Memory B cell (primary cell): Measurements from ENCODE around the gene RPL23.

Experiments used
- ATAC-seq: fragments of 150-1000 bp; cut with Tn5 transposase; 2 replicates; pipeline ENCODE4 v1.10.0; 2021; ENCODE audit warnings: low read depth, mild to moderate bottlenecking, moderate library complexity
- DNase-seq, 2 donors: peaks; one replicate each; pipeline ENCODE4 v3.0.0; 2022; ENCODE audit warnings: low spot score in 2 of 2
- H3K27ac Mint-ChIP-seq: one replicate; pipeline ENCODE4 v1.8.0; 2022; ENCODE audit warnings: mild to moderate bottlenecking, moderate library complexity, mixed read lengths
- H3K27me3 Mint-ChIP-seq: one replicate; pipeline ENCODE4 v1.8.0; 2022; ENCODE audit warnings: mixed read lengths
- H3K36me3 Mint-ChIP-seq: one replicate; pipeline ENCODE4 v1.8.0; 2022; ENCODE audit warnings: mild to moderate bottlenecking, mixed read lengths
- H3K4me1 Mint-ChIP-seq: one replicate; pipeline ENCODE4 v1.8.0; 2022; ENCODE audit warnings: mixed read lengths
- H3K4me3 Mint-ChIP-seq: one replicate; pipeline ENCODE4 v1.8.0; 2022; ENCODE audit warnings: mild to moderate bottlenecking, moderate library complexity, mixed read lengths
- H3K9me3 Mint-ChIP-seq: one replicate; pipeline ENCODE4 v1.8.0; 2022; ENCODE audit warnings: mixed read lengths

The RPL23 gene

DNA sequence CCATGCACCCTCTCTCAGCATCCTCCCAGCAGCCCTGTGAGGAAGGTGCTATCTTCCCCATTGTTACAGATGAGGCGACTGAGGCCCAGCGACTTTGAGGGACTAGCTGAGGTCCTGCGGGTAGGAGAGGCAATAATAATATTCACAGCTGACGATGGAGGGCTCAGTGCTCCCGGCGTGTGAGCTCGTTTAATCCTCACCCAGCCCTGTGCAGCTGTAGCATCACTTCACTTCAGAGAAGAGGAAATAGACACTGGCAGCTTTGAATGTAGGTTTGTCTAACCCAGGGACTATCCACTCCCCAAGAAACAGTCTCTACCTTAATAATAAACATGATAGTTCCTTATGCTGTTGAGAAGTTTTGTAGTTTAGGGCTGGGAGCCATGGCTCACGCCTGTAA is 37.9 kb upstream of the RPL23 start:
- peak; percentile 84 for ATAC-seq
- peaks cover 11% of the 10 kb centered on the region for H3K36me3 Mint-ChIP-seq
- no peaks in the 10 kb centered on the region for H3K27me3 Mint-ChIP-seq

DNA sequence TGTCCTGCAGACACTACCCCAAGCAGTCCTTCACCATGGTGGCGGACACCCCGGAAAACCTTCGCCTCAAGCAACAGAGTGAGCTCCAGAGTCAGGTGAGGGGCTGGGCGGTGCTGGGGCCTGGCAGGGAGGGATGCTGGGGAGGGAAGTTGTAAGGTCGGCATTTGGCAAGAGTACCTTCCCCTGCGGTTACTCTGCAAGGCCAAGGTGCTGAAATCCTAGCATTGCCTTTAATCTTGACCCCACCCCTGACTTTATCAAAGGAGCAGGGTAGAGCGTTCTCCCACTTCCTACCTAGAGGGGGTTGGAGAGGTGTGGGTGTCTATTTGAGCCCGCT is 36.9 kb upstream of the RPL23 start:
- Mint-ChIP-seq H3K9me3 (no peaks in the 10 kb centered on the region), H3K4me1 (peaks cover 27% of the 10 kb centered on the region), H3K4me3 (no peak overlapping the region), H3K27me3 (no peaks in the 10 kb centered on the region), H3K27ac (peak overlapping the region; percentile 45), H3K36me3 (peaks cover 16% of the 10 kb centered on the region)
- no peak for DNase-seq
- no peak for ATAC-seq

More for the DNA sequence above, 37.9 kb upstream of the RPL23 start:
- H3K4me3 Mint-ChIP-seq: peak overlapping the region; percentile 45
- H3K4me1 Mint-ChIP-seq: peaks cover 20% of the 10 kb centered on the region
- DNase-seq: no peak
- H3K9me3 Mint-ChIP-seq: no peaks in the 10 kb centered on the region
- peak overlapping the region; percentile 56 for H3K27ac Mint-ChIP-seq

DNA sequence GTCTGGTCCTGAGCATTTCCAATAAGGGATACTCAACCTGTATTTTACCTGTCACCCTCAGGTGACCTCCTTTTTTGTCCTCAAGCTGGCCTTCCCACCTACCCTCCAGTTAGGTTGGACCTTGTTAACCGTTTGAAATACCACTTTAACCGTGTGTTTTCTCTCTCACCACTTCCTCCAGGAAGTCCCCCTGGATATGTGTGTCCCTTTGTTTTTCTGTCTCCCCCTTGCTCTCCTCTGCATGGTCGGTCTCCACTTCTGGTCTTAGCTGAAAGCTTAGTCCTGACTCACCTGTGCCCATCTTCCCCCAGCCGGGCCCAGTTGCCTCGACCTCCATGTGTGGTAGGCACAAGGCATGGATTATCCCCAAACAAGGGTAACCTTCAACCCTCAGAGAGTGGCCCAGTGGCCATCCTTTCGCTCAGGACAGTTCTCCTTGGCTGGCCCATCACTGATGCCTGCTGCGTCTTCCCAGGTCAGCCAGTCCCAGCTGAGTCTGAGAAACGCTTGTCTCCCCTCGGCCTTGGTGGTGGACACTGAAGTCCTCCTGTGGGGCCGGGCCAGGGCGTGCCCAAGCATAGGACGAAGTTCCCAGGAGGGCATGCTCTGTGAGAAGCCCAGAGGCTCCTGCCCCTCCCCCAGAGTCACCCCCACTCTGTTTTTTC is 36.4 kb upstream of the RPL23 start:
- ATAC-seq: no peak
- DNase-seq: no peak
- no peaks in the 10 kb centered on the region for H3K27me3 Mint-ChIP-seq
- no peak overlapping the region for H3K4me3 Mint-ChIP-seq
- peak overlapping the region; percentile 45 for H3K27ac Mint-ChIP-seq
- peaks cover 29% of the 10 kb centered on the region for H3K4me1 Mint-ChIP-seq
- H3K36me3 Mint-ChIP-seq: peaks cover 18% of the 10 kb centered on the region
- H3K9me3 Mint-ChIP-seq: no peaks in the 10 kb centered on the region

DNA sequence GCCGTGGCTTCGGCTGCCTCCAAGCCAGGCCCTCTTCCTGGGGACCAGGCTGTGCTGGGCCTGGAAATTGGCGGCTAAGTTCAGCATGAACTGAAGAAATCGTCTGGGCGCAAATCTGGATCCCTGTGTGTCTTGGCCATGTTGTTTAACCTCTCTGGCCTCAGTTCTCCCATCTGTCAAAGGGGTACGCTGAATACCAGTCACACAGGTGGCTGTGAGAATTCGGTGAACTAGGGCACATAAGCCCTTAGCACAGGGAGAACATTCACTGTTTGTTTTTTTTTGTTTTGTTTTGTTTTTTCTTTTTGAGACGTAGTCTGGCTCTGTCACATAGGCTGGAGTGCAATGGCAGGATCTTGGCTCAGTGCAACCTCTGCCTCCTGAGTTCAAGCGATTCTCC is 35.3 kb upstream of the RPL23 start:
- no peak overlapping the region for H3K4me3 Mint-ChIP-seq
- H3K27ac Mint-ChIP-seq: no peak overlapping the region
- peaks cover 28% of the 10 kb centered on the region for H3K4me1 Mint-ChIP-seq
- peaks cover 18% of the 10 kb centered on the region for H3K36me3 Mint-ChIP-seq
- no peaks in the 10 kb centered on the region for H3K9me3 Mint-ChIP-seq
- no peak for DNase-seq
- H3K27me3 Mint-ChIP-seq: no peaks in the 10 kb centered on the region
- no peak for ATAC-seq

DNA sequence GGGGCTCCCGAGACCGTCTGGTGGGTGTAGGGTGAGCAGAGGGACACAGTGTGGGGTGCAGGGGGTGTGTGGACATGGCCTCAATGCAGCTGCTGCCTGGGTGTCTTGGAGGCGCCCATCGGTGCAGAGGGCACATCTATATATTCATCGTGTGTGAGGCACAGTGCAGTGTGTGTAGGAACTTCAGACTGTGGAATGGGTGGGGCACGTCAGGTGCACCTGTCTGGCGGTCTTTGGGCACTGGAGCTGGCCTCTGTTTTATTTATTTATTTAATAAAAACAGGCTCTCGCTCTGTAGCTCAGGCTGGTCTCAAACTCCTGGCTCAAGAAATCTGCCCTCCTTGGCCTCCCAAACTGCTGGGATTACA is 33.1 kb upstream of the RPL23 start:
- DNase-seq: no peak
- no peak overlapping the region for H3K27ac Mint-ChIP-seq
- peaks cover 23% of the 10 kb centered on the region for H3K36me3 Mint-ChIP-seq
- ATAC-seq: no peak
- H3K27me3 Mint-ChIP-seq: no peaks in the 10 kb centered on the region
- no peaks in the 10 kb centered on the region for H3K9me3 Mint-ChIP-seq
- no peak overlapping the region for H3K4me3 Mint-ChIP-seq
- peaks cover 35% of the 10 kb centered on the region for H3K4me1 Mint-ChIP-seq

DNA sequence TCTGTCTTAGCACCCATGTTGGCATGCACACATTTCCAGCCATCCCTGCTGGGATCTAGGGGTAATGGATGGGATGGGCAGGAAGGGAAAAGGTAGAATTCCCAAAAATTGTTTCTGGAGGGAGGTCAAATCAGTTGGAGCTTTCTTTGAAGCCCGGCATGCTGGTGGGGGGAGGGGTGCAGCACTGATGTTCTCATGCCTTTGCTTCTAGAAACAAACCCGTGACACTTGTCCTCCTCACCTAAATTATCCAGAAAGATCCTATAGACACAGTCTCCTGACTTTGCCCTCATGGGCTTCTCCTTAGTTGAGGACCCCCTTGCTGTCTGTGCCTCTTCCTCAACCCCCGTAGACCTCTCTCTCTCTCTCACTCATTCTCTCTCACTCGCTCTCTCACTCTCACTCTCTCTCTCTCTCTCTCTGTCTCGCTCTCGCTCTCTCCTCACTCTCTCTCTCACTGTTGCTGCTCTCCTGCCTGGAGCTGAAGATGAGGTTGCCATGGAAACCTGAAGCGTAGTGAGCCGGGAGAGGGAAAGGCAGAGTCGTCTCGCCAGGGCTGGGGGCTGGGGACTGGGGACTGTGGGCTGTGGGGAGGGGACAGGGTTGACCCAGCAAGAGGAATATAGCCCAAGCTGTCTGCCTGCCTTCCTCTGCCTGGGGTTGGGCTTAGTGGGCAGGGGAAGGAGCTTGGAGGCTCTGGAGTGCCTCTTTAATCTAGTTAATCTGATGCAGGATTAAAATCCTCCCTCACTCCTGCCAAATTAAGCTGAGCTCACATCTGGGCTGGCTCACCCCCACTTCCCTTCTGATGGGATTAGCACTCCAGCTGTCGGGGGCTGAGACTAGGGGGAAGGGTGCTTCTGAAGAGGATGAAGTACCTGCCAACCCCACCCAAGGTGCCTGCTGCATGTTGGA is 32.5 kb upstream of the RPL23 start:
- DNase-seq (no peak), ATAC-seq (no peak)
- H3K27me3 Mint-ChIP-seq: no peaks in the 10 kb centered on the region
- peaks cover 26% of the 10 kb centered on the region for H3K36me3 Mint-ChIP-seq
- peak overlapping the region; percentile 51 for H3K27ac Mint-ChIP-seq
- peaks cover 36% of the 10 kb centered on the region for H3K4me1 Mint-ChIP-seq
- H3K4me3 Mint-ChIP-seq: peak overlapping the region; percentile 43
- H3K9me3 Mint-ChIP-seq: no peaks in the 10 kb centered on the region

DNA sequence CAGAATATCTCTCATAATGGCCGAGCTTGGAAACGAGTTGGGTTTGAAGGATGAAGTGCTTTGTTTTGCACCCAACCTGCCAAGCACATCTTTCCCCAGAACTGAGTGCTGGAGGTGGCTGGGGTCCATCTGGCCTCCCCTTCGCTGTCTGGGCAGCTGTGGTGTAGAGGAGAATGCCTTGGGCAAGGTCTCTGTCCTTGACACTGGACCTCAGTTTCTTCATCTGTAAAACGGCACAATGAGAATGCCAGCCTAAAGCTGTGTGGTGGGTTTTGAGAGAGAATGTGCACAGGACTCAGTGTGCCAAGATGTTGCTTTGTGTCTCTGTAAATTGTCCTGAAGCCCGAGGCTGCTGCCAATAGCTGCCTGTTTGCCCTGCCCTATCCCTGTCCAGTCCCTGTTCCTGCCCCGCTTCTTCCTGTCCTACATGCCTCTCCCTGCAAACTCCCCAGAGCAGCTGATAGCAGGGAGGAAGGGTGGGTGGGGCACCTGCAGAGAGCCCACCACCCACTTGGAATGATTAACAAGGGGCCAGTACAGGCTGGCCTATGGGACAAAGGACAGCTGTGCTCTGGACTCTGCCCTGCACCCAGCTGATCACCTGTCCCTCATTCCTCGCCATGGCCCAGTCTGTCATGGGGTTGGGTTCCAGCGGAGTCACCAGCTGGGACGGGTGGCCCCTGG is 31.7 kb upstream of the RPL23 start:
- DNase-seq (no peak), ATAC-seq (no peak)
- H3K4me3 Mint-ChIP-seq: no peak overlapping the region
- H3K9me3 Mint-ChIP-seq: no peaks in the 10 kb centered on the region
- H3K27me3 Mint-ChIP-seq: no peaks in the 10 kb centered on the region
- H3K27ac Mint-ChIP-seq: peak overlapping the region; percentile 51
- H3K4me1 Mint-ChIP-seq: peaks cover 34% of the 10 kb centered on the region
- H3K36me3 Mint-ChIP-seq: peaks cover 25% of the 10 kb centered on the region

DNA sequence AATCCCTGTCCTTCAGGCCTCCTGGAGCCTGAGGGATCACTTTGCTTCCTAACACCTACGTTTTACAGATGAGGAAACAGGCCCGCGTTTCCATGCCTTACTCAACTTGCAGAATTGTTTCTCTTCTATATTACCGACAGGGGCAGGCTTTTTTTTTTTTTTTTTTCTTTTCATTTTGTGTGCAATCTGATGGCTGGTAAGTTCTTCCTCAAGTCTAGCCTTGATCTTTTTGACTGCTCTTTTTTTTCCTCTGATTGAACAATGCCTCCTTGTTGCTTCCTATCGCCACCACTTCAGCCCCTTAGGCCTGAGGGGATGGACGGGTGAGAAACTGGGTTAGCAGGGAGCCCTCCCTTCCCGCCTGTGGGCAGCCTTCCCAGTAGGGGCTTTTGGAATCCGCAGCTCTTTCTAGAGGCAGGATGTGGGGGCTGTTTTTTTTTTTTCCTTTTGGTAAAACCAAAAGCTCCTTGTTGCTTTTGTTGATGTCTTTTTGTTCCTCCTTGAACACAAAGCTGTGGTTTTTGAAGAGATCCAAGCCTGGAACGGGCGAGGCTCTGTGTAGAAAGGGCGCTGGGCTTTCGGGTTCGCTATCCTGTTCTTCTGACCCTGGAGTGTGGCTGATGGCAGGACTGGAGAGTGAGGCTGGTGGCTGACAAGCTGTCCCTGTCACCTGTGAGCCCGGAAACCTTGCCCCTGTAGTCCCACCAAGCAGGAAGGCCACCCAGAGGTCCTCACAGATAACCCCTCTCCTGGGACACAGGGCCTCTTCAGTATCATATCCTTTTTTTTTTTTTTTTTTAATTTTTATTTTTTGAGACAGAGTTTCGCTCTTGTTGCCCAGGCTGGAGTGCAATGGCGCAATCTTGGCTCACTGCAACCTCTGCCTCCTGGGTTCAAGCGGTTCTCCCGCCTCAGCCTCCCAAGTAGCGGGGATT is 30.3 kb upstream of the RPL23 start:
- ATAC-seq (peak; percentile 56), DNase-seq (no peak)
- H3K27ac Mint-ChIP-seq: peak overlapping the region; percentile 36
- H3K4me1 Mint-ChIP-seq: peaks cover 38% of the 10 kb centered on the region
- H3K9me3 Mint-ChIP-seq: no peaks in the 10 kb centered on the region
- peak overlapping the region; percentile 52 for H3K4me3 Mint-ChIP-seq
- H3K27me3 Mint-ChIP-seq: no peaks in the 10 kb centered on the region
- peaks cover 23% of the 10 kb centered on the region for H3K36me3 Mint-ChIP-seq

DNA sequence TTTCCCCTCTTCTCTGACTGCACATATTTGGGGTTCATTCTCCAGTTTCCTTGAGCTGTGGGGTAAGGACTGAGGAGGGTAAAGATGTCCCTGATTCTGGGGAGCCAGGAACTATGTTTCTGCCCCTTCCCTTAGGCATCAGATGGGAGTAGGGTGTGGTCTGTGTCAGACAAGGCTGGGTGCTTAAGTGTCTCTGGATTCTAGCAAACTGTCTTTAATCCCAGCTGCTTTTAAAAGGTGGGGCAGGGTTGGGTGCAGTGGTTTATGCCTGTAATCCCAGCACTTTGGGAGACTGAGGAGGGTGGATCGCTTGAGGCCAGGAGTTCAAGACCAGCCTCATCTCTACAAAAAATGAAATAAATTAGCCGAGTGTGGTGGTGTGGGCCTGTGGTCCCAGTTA is 29.3 kb upstream of the RPL23 start:
- Mint-ChIP-seq H3K9me3 (no peaks in the 10 kb centered on the region), H3K36me3 (peaks cover 23% of the 10 kb centered on the region), H3K27me3 (no peaks in the 10 kb centered on the region), H3K4me3 (no peak overlapping the region), H3K27ac (peak overlapping the region; percentile 36), H3K4me1 (peaks cover 46% of the 10 kb centered on the region)
- ATAC-seq (no peak), DNase-seq (no peak)

DNA sequence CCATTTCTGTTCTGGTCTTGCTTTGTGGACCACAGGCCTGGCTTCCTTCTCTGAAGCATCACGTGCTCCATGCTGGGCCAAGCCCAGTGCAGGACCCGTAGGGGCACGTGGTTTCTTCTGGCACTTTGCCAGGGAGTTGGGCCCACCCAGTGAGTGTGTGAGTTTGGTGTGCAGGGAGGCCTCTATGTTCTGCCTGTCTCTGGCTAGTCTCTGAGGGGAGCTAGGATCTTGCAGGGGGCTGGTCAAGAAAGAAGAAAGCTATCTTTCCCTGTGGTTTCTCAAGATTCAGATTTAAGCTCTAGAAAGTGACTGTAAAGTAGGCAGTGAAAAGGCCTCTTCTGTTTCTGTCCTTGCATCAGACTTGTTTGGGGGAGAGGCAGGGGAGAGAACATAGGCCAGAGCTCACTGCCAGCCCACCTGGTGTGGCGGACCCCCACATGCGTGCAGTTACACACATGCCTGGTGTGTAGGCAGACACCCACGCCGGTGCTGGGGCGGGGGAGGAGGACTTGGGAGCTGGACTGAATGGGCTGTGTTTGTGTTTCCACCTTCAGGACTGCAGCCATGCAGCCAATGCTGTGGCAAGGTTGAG is 28.2 kb upstream of the RPL23 start:
- Mint-ChIP-seq H3K4me3 (no peak overlapping the region), H3K27me3 (no peaks in the 10 kb centered on the region), H3K9me3 (no peaks in the 10 kb centered on the region), H3K4me1 (peaks cover 58% of the 10 kb centered on the region), H3K27ac (peak overlapping the region; percentile 36), H3K36me3 (peaks cover 23% of the 10 kb centered on the region)
- DNase-seq (no peak), ATAC-seq (no peak)

DNA sequence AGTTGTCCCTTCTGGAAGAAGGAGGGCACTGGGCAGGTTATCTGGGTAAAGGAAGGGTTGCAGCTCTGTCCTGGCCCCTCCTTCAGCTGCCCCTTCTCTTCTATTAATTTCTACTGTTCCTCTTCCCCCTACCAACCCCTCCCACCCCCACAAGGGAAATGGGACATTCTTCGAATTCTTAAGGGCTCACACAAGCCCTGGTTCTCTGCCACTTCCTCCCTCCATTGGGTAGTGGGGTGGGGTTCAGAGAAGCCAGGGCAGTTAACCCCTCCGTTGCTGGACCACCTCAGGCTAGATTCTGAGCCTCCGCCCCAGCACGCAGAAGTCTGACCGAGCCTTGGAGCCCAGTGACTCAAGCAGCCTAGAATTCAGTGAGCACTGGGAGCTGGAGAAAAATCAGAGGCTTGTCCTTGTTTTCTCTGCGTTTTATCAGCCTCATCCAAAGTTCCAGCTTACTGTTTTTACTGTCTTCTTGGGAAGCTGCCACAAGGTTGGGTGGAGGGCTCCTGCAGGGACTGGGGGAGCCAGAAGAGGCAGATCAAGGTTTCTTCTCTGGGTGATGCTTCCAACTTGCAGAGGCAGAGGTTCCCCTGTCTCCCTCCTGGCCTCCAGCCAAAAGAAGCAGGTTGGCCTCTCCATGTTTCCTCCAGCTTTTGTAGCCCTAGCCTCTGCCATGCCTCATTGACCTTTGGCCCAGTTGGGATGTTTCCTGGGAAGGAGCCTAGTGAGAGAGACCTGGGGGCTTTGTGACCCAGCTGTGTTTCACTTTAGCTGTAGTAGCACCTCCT is 26.6 kb upstream of the RPL23 start:
- H3K36me3 Mint-ChIP-seq: peaks cover 13% of the 10 kb centered on the region
- H3K9me3 Mint-ChIP-seq: no peaks in the 10 kb centered on the region
- peaks cover 55% of the 10 kb centered on the region for H3K4me1 Mint-ChIP-seq
- H3K27me3 Mint-ChIP-seq: no peaks in the 10 kb centered on the region
- no peak for DNase-seq
- H3K4me3 Mint-ChIP-seq: peak overlapping the region; percentile 19
- H3K27ac Mint-ChIP-seq: peak overlapping the region; percentile 13
- no peak for ATAC-seq

DNA sequence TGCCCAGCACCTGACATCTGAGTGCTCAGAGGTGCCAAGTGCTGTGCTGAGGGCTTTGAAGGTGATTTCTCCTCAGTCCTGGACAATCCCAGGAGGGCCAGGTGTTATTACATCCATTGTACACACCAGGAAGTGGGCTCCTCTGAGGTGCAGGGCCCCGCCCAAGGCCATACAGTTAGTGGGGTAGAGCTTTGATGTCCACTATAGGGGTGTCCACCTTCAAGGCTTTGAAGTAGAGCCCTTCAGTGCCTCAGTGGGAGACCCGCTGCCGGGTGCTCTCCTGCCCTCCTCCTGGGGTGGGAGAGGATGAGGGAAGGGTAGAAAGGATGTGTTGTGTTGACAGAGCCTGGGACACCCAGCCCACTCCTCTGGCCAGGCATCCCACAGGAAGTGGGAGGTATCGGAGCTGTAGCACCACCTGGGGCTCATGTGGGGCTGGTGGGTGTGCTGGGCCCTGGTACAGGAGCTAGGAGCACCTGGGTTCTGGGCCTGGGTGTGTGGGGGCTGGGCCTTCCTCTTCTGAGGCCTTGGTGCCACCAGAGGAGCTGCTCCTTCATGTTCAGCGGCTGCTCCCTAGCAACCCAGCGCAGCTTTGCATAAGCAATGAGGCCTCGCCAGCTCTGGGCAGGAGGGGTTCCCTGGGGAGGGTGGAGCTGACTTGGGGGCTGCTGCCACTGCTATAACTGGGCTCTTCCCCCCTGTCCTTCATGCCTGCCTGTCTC is 23.8 kb upstream of the RPL23 start:
- ATAC-seq: peak; percentile 97
- peak; percentile 46 to 47 for DNase-seq
- peaks cover 70% of the 10 kb centered on the region for H3K4me1 Mint-ChIP-seq
- H3K4me3 Mint-ChIP-seq: peak overlapping the region; percentile 41
- no peaks in the 10 kb centered on the region for H3K9me3 Mint-ChIP-seq
- peaks cover 8% of the 10 kb centered on the region for H3K36me3 Mint-ChIP-seq
- no peaks in the 10 kb centered on the region for H3K27me3 Mint-ChIP-seq
- H3K27ac Mint-ChIP-seq: peak overlapping the region; percentile 79
